Cardiac fibroblast (primary cell): ENCODE data around the gene CASP2.
"Not testable (repeated sequence)": the region's sequence is repeated elsewhere in the genome, so short reads cannot be mapped to it uniquely, and the experiment has no call there.

Experiments
- DNase-seq, 2 donors: peaks; one replicate each; pipeline versions ENCODE4 v3.0.0 to v3.0.0-alpha.2; 2010; ENCODE audit warnings: low read depth in 2 of 2
- H3K4me3 ChIP-seq, 2 donors: replicated peaks in 1 of 2; 1 replicate in 1 of 2; 2 replicates in 1 of 2; pipeline ENCODE4 v1.5.1; 2011; ENCODE audit warnings: low read depth in 2 of 2, low read length in 2 of 2, mild to moderate bottlenecking in 2 of 2, moderate library complexity in 1 of 2
- TF ChIP-seq, protein P1 (sequence below): IDR thresholded peaks from one replicate; pipeline ENCODE4 v1.5.1; 2011; ENCODE audit warnings: low read depth, mild to moderate bottlenecking, low read length, inconsistent platforms

The CASP2 gene

DNA sequence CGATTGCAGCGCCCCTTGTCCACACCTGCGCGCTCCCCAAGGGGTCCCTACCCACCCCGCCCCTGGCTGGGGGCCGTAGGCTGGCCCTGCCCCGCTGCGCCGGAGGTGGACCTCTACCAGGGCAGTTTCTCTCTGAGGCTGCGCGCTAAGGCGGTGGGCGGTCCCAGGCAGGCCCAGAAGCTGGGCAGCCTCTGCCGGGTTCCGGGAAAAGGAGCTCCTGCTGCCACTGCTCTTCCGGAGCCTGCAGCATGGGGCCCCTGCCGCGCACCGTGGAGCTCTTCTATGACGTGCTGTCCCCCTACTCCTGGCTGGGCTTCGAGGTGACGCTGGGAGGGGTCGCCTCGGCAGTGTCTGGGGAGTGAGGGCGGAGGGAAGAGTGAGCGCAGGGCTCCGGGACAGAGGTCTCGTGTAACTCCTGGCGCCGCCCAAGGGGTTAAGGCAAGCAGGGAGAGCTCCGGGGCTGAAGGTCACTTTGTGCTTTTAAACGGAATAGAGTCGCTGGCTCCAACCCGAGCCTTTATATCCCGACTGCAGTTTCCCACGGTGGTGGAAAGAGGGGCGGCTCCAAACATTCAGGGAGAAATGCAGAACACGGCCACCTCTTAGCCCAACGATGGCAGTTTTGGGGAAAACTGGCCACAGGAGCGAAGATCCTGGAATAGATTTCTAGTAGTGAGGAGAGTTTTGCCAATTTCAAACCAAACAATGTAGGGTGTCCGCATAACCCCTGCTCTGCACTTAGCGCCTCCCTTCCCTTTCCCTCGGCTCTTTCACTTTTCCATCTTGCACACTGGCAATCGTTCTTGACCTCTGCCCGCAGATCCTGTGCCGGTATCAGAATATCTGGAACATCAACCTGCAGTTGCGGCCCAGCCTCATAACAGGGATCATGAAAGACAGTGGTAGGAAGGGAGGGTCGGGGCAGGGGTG lies 24.6 kb upstream of the CASP2 start, which contains the start of gene GSTK1:
TSS of gene GSTK1 (plus strand) at position 176 of the 930 bp plus-strand sequence. CDS start at position 249, 73 bp downstream.
- peak; percentile 64 to 75 for DNase-seq
- H3K4me3 ChIP-seq = peak within 1 kb of the TSS; percentile 87 to 96
- TF ChIP-seq, protein P1, sequence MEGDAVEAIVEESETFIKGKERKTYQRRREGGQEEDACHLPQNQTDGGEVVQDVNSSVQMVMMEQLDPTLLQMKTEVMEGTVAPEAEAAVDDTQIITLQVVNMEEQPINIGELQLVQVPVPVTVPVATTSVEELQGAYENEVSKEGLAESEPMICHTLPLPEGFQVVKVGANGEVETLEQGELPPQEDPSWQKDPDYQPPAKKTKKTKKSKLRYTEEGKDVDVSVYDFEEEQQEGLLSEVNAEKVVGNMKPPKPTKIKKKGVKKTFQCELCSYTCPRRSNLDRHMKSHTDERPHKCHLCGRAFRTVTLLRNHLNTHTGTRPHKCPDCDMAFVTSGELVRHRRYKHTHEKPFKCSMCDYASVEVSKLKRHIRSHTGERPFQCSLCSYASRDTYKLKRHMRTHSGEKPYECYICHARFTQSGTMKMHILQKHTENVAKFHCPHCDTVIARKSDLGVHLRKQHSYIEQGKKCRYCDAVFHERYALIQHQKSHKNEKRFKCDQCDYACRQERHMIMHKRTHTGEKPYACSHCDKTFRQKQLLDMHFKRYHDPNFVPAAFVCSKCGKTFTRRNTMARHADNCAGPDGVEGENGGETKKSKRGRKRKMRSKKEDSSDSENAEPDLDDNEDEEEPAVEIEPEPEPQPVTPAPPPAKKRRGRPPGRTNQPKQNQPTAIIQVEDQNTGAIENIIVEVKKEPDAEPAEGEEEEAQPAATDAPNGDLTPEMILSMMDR = no peak

DNA sequence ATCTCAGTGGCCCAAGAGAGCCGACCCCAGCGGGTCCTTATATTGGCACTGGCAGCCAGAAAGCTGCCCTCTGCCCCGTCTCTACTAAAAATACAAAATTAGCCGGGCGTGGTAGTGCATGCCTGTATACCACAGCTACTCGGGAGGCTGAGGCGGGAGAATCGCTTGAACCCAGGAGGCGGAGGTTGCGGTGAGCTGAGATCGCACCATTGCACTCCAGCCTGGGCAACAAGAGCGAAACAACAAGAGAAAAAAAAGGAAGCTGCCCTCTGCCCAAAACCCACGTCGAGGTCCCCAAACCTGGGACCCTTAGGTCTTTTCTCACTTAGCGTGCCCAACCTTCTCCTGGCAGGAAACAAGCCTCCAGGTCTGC lies 24.0 kb upstream of the CASP2 start:
- H3K4me3 ChIP-seq = peak overlapping the region; percentile 87 to 96
- DNase-seq = not testable (repeated sequence)

DNA sequence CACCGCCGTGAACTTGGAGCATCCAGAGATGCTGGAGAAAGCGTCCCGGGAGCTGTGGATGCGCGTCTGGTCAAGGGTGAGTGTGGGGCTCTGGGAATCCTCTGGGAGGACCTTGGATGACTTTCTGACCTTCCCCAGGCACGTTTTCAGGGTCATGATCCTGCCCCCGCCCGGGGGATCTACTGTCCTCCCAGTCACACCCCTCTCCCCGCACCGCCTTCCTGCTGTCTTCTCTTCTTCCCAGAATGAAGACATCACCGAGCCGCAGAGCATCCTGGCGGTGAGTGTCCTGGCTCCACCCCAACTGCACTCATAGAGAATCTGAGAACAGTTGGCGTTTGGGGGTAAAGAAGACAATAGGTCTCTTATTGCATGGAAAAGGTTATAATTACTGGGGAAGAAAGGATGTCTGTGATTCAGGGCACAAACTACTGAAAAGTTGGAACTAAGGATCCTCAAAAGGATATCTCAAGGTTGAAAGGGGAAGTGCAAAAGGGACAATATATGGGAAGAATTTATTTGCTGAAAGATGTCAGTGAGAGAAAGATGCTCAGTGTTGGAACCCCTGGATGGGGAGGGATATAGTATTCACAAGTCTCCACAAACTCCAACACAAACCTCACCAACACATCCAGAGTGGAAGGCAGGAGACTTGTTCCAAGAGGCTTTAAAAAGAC lies 23.0 kb upstream of the CASP2 start:
- TF ChIP-seq, protein P1 = no peak
- DNase-seq = no peak

DNA sequence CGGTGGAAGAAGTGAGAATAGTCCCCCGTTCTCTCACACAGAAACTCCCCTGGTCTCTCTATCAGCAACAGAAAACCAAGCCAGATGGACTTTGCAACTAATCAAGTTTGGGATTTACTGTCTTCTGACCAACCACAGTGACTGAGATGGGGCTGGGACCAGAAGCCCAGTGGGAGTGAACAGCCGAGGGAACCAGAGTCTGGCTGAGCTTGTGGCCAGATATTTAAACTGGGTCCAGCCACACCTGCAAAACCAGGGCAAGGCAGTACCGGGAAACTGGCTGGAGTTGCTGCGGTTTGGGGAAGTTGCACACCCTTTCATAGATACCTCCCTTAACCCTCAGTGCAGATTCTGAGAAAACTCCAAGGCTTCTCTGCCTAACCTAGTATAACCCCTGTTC lies 18.9 kb upstream of the CASP2 start:
- TF ChIP-seq, protein P1 = no peak
- no peak overlapping the region for H3K4me3 ChIP-seq
- no peak for DNase-seq

More for the DNA sequence above, 23.0 kb upstream of the CASP2 start:
- H3K4me3 ChIP-seq = no peak overlapping the region

DNA sequence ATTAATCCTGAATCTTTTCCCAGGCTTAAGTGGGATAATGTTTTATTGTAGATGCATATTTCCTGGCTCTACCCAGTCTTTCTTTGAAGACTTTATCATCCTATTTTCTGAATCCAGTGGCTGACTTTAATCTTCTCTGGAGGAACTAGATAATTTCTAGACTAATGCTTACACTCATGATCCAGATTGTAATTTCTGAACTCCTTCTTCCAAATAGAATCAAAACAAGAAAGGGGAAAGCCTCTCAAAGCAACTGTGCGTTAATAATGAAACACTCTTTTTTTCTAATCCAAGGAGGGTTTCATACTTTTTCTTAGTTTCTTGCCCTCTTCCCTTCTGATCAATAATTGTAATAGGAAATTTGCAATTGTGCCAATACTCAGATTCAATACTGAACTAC lies 16.9 kb upstream of the CASP2 start:
- no peak overlapping the region for H3K4me3 ChIP-seq
- TF ChIP-seq, protein P1 = no peak
- no peak for DNase-seq

DNA sequence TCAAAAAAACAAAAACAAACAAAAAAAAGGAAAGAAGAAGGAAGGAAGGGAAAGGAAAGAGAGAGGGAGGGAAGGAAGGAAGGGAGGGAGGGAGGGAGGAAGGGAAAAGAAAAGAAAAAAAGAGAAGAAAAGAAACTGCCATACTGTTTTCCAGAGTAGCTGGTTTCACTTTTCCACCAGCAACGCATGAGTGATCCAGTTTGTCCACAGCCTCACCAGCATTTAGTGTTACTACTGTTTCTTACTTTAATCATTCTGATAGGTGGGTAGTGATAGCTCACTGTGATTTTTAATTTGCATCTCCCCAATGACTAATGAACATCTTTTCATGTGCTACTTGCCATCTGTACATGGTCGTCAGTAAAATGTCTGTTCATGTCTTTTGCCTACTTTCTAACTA lies 15.3 kb upstream of the CASP2 start:
- H3K4me3 ChIP-seq = no peak overlapping the region
- TF ChIP-seq, protein P1 = no peak
- no peak for DNase-seq
